GM19463 (cell line): Measurements from ENCODE around the gene NCF2.
A peak's percentile ranks its signal among the peaks of the same experiment; 100 is the strongest.

ENCODE experiments used
- ATAC-seq: cut with Tn5 transposase; IDR thresholded peaks from one replicate; pipeline ENCODE4 v1.9.1; 2021; ENCODE audit warnings: mild to moderate bottlenecking, moderate library complexity; ENCODE audit not compliant: unreplicated experiment

NCF2 gene

DNA sequence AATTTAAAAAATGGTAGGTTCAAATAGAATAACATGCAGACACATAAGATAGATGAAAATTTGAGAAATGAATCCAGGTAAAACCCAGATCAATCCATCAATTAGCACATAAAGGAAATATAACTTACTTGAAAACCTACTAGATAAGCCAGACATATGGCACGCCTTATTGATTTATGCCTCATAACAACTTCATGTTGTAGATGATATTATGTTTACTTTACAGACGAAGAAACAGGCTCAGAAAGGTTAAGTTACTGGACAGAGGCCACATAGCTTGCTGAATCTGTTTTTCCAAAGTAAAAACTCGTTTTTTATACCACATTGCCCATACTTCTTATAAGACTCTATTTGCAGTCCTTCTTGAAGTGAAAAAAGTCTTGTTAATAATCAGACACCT, 22.1 kb upstream of the NCF2 start:
- no peak for ATAC-seq

DNA sequence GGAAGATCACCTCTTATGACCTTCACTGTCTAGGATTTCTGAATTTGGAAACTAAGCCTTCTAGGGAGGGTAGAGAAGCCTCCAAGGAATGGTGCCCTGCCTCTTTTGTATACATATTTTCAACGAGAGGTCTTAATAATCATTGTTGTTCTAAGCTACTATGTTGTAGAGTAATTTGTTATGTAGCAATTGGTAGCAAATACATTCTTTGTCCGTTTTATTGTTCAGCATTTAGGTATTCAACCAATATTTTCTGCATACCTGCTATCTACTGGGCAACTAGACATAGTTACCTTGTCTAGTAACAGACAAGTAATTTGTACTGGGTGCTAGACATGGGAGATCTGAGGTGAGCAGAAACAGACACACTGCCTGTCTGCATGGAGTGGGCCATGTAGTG, 20.8 kb upstream of the NCF2 start:
- no peak for ATAC-seq

DNA sequence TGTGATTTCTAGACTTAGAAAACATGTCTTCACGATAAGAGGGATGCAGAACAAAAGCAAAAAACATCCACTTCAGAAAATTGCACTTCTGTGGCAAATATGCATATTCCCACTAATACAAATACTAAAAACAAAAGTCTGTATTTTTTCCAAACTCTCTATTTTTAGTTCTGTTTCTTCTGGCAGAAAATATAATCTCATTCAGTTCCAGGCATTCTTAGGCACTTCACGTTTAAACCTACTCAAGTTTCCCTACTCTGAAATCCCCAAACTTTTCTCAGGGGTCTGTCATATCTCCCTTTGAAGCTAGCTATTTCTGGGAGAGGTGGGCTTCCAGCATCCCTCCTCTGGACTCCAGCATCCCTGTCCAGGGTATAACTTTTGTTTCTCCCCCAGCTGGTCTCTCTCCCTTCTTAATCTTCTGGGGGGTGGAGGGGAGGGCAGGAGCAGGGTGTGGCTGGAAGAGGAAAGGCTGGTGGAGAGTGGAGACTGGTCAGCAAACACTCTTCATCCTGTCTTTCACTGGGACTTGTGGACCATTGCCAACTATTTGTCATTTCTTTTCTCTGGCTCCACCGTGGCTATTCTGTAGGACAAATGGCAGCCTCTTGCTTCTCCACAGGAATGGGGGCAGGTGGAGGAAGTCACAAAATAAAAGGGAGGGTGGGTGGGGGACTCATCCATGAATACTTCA, 19.6 kb upstream of the NCF2 start:
- ATAC-seq, result no peak

- ATAC-seq, result peak; percentile 43
These were observed 19.1 kb upstream of the NCF2 start for GRCh38 chr1:183609313-183609712.

- peak; percentile 29 for ATAC-seq
These were observed 17.2 kb upstream of the NCF2 start for GRCh38 chr1:183607322-183607980.

GRCh38 chr1:183605904-183606303, 15.6 kb upstream of the NCF2 start:
- no peak for ATAC-seq

DNA sequence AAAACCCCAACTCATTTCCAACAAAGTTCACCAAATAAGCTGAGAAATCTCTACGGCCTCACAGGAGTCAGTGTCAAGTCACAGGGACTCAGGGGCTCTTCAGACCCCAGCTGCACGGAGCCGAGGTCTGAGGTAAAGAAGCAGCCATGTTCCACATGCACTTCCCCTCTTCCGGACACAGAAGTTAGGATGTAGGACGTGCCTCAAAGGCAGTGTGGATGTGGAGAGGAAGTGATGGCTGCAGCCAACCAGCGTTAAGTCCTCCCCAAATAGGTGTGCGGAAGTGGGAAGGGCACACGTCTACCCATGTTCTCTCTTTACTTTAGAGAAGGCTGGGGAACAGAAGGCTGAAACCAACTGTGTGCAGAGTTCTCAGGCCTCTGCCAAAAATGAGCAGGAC, 14.6 kb upstream of the NCF2 start:
- peak; percentile 9 for ATAC-seq

DNA sequence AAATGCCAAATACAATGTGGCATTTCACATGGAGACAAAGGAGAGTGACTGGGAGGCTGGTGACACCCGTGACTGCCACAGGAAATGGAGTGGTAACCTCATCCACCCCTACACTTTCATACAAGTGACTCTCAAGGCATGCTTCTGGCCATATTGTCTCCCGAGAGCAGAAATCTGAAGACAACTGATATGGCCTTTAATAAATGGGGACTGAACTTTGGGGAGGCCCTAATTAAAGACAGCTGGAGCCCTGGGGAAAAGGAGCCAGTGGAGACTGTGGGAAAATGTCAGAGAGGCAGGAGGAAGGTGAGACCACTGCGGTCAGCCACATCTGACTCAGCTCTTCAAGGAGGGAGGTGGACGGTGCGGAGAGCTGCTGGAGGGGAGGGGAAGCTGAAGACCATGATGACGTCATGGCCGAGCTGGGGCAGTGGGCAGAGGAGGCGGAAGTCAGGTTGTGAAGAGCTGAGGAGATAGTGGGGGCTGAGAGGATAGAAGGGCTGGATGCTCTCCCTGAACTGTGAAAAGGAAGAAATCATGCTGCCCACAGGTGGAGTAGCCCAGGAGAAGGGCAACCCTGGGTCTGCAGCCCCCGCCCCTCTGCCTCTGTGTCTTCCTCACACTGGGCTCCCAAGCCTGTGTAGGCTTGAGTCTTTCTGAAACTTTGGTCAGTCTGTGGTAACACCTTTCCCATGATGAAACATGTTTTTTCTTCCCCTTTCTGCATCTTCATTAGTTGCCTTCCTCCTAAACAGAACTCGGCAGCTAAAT, 14.0 kb upstream of the NCF2 start:
- ATAC-seq, result peak; percentile 48

DNA sequence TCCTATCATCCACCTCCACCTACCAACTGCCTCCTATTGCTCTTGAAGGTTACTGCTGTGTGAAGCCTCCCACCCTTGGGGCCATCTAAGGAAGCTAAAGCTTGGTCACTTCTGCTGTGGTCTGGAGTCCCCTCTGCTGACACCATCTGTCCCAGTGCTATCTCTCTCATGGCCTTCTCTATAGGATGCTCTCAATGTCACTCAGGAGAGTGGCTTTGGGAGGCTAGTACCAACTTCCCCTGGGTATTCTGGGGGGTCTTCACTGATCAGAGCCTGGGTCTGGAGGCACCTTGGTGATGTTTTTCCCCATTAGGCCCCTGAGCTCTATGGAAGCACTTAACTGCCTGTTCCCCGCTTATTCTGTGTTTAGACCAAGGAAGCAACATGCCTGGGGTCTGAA, 12.3 kb upstream of the NCF2 start:
- ATAC-seq, result no peak

GRCh38 chr1:183600634-183601033, 10.4 kb upstream of the NCF2 start:
- ATAC-seq, result no peak

DNA sequence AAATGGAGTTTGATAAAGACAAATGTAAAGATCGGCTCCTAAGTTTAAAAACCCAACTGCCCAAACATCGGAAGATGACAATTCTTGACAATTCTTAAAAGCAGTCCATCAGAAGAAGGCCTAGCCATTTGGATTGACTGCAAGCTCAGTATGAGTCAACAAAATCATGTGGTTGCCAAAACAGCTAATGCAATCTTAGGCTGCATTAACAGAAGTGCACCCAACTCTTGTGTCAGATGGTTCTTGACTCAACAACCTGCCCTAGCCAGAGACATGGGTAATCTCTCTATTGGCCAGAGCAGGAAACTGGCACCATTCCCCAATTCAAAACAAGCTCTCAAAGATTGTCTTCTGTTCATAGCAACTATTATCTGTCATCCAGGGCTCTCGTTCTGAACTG, 9.9 kb upstream of the NCF2 start:
- no peak for ATAC-seq

- peak; percentile 69 for ATAC-seq
These were observed 8.1 kb upstream of the NCF2 start for GRCh38 chr1:183598386-183598785.

DNA sequence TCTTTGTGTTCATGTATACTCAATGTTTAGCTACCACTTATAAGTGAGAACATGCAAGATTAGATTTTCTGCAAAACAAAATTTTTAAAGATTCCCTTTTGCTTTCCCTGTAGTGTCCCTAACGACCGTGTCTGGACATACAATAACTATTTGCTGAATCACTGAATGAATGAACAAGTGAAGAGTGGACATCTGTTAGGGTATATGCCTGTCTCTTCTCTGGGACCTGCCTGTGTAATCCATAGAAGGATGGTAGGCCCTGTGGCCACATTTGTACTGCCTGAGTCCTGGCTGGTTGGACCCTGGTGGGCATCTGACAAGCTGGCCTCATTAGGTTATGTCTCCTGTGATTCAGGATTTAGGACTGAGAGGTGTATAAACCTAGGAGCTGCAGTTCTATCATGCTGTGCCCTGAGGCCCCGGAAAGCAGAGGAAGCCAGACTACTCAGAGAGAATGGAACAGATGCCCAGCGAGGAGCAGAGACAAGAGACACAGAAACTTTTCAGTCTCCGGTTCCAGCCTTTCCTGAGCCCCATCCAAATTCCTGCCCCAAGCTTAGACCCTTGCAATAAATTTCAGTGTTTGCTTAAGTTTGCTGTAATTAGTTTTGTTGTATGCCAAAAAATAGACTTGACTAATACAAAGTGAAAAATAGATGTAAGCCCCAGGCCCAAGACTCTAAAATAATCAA, 7.5 kb upstream of the NCF2 start:
- ATAC-seq, result no peak

DNA sequence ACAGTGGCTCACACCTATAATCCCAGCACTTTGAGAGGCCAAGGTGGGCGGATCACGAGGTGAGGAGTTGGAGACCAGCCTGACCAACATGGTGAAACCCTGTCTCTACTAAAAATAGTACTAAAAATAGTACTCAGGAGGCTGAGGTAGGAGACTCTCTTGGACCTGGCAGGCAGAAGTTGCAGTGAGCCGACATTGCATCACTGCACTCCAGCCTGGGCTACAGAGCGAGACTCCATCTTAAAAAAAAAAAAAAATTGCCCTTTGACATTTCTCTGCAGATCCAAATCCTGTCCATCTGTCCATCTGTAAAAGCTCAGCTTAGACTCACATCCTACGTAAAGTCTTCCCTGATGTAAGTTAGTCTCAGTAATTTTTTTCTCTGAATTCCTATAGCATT, 6.2 kb upstream of the NCF2 start:
- ATAC-seq, result no peak

DNA sequence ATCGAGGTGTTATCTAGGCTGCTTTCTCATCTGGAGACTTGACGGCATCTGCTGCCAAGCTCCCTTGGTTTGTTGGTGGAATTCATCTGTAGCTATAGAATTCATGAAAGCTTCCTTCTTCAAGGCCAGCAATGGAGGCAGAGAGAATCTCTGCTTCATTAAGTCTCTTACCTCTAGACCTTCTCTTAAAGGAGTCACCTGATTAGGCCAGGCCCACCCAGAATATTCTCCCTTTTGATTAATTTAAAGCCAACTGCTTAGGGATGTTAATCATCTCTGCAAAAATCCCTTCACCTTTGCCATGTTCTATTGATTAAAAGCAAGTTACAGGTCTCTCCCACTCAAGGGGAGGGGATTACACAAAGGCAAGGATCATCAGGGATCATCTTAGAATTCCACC, 5.3 kb upstream of the NCF2 start:
- ATAC-seq, result no peak

GRCh38 chr1:183593356-183593755, 3.1 kb upstream of the NCF2 start:
- peak; percentile 36 for ATAC-seq

GRCh38 chr1:183592733-183593132, 2.5 kb upstream of the NCF2 start:
- no peak for ATAC-seq

DNA sequence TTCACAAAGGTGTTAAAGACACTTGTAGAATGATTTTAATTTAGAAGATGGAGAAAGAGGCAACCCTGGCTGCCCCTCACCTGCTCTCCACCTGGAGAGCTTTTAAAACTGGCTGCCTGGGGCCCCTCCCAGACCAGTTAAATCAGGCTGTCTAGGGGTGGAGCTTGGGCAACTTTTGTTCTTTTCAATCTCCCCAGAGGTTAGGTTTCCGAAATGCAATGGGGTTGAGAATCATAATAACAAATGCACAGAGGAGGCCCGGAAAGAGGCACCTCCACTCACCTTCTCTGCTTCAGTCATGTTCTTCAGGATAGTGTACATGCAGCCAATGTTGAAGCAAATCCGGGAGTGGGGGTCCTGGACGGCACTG, 400 bp downstream of the NCF2 start:
- ATAC-seq, result no peak

GRCh38 chr1:183589384-183589783, 875 bp downstream of the NCF2 start:
- no peak for ATAC-seq

GRCh38 chr1:183588827-183589226, 1.4 kb downstream of the NCF2 start:
- ATAC-seq, result no peak

DNA sequence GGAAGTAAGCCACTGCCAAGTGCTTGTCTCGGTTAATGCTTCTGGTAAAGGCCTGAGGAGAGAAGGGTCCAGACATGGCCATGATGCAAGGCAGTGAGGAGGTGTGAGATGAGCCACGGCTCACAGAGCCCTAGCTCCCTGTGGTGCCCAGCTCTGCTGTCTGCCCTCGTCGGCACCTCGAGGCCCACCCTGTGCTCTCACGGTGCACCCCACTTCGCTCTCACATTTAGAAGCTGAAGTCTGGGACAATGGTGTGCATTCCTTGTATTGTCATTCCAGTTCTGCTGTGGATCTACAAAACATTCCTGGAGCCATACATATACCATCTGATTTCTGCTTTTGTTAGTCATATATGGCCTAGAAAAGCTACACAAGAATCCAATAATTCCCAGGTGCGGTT, 3.3 kb downstream of the NCF2 start:
- no peak for ATAC-seq

GRCh38 chr1:183586455-183586854, 3.8 kb downstream of the NCF2 start:
- no peak for ATAC-seq
